ENCODE results near the gene MRPL52.

Gene MRPL52

DNA sequence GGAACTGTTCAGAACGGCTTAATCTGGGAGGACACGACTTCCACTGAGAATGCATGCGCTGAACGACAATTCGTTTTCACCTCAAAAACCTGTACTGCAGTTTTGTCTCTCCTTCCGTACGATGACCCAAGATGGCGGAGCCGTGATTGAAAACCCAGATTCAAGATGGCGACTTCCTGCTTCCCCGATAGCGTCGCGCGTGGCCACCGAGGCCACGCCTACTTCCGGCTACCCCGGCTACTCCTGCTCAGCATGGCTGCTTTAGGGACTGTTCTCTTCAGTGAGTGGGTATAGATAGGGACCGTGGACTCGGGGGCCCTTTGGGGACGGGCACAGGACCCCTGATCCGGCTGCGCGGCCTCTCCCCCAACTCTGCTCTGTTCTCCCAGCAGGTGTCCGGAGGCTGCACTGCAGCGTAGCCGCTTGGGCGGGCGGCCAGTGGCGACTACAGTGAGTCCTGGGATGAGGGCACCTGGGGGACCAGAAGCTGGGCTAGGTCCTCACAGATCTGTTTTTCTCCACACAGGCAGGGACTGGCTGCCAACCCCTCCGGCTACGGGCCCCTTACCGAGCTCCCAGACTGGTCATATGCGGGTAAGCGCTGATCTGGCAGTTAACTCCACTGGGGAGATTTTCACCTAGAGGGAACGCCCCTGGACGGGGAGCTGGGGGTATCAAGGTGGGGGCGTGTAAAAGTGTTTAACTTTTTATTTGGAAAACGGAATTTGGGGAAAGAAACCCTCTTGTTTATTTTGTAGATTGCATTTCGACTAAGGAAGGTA is at the start of gene MRPL52:
Gene MRPL52 (plus strand): TSS at position 227 of the 782 bp plus-strand sequence. CDS start 26 bp downstream, at position 253.
- peak within 1 kb of the TSS; percentile 90 for H3K4me3 ChIP-seq (ENCODE audit: low read depth, low read length)
- TF ChIP-seq, protein P1, sequence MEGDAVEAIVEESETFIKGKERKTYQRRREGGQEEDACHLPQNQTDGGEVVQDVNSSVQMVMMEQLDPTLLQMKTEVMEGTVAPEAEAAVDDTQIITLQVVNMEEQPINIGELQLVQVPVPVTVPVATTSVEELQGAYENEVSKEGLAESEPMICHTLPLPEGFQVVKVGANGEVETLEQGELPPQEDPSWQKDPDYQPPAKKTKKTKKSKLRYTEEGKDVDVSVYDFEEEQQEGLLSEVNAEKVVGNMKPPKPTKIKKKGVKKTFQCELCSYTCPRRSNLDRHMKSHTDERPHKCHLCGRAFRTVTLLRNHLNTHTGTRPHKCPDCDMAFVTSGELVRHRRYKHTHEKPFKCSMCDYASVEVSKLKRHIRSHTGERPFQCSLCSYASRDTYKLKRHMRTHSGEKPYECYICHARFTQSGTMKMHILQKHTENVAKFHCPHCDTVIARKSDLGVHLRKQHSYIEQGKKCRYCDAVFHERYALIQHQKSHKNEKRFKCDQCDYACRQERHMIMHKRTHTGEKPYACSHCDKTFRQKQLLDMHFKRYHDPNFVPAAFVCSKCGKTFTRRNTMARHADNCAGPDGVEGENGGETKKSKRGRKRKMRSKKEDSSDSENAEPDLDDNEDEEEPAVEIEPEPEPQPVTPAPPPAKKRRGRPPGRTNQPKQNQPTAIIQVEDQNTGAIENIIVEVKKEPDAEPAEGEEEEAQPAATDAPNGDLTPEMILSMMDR (IDR thresholded peaks at IDR 0.05; ENCODE audit: low read depth, low read length) = no peak
- in situ Hi-C loops (cut with HindIII; ENCODE audit: low sequenced_read_pairs) = no loop called here
- peak; percentile 92 for DNase-seq (ENCODE audit: low read depth, low spot score)

DNA sequence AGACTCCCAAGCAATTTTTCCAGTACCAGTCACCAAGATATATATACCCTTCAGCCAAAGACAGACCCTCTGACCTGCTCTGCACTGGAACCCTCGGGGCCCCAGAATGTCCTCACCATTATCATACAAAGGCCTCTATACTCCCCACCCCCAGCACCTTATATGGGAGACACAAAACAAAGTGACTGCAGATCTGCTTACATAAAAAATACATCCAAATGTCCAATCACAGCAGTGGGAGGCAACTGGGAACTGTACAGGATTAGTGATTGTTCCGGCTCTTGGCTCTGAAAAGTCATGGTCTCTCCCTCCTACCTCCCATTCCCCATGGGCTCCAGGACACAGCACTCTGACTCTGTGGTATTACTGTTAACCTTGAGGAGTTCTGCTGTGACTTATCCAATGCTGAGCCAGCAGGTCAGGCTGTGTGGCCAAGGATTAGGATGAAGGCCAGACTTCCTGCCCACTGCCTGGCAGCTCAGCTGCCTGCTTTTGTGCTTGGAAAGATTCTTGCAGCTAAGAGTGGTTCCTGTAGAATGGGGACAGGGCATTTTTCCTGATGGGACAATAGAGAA is 49.5 kb upstream of the MRPL52 start:
- in situ Hi-C loops (cut with HindIII; ENCODE audit: low sequenced_read_pairs) = no loop called here
- H3K4me3 ChIP-seq (ENCODE audit: low read depth, low read length) = no peak overlapping the region
- TF ChIP-seq, protein P1 (IDR thresholded peaks at IDR 0.05; ENCODE audit: low read depth, low read length) = no peak
- peak; percentile 6 for DNase-seq (ENCODE audit: low read depth, low spot score)

DNA sequence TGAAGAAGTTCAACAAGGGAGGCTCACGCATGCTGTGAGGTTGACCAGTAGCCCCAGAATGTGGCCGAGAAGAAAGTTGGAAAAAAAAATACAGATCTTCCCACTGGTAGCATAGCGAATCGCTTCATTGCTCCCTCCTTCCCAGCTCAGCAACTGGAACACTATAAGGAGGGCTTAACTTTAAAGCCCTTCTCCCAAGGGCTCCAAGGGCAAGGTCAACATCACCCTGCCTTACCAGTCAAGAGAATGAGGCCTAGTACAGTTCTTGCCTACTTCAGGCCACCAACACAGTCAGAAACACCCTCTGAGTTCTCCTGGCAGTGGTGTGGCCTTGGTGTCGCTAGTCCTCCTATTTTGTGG is 48.8 kb upstream of the MRPL52 start:
- in situ Hi-C loops (cut with HindIII; ENCODE audit: low sequenced_read_pairs) = no loop called here

DNA sequence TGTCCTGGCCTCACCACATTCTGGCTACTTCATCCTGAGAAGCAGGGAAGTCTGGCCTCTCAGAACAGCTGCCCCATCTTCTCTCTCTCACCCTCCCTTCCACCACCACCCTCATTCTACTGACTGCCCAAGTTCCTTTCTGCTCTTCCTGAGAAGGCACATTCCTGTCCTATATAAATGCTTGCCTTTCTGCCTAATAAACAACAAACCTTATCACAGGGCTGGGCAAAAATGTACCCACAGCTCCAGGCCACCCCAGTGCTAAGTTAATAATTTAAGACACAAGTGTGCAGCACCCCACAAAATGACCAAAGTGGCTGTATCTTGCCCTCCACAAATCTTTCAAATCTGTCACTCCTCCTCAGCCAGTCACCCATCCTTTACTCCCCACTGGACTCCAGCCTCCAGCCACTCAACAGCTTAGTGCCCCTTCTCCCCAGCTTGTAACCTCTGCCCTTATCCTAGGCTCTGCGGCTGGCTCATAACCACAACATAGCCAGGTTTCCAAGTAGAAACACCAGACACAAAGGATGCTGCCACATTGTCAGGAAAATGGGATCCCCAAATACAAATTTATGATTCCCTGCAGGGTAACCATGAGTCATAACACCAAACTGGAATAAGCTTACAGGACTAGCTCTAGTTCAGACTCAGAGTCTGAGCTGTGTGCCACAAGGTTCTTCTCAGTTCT is 48.2 kb upstream of the MRPL52 start:
- DNase-seq (ENCODE audit: low read depth, low spot score) = peak; percentile 59
- in situ Hi-C loops (cut with HindIII; ENCODE audit: low sequenced_read_pairs) = no loop called here
- no peak overlapping the region for H3K4me3 ChIP-seq (ENCODE audit: low read depth, low read length)
- TF ChIP-seq, protein P1 (IDR thresholded peaks at IDR 0.05; ENCODE audit: low read depth, low read length) = no peak

More for the DNA sequence above, 48.8 kb upstream of the MRPL52 start:
- TF ChIP-seq, protein P1 (IDR thresholded peaks at IDR 0.05; ENCODE audit: low read depth, low read length) = no peak
- DNase-seq (ENCODE audit: low read depth, low spot score) = no peak
- H3K4me3 ChIP-seq (ENCODE audit: low read depth, low read length) = no peak overlapping the region

DNA sequence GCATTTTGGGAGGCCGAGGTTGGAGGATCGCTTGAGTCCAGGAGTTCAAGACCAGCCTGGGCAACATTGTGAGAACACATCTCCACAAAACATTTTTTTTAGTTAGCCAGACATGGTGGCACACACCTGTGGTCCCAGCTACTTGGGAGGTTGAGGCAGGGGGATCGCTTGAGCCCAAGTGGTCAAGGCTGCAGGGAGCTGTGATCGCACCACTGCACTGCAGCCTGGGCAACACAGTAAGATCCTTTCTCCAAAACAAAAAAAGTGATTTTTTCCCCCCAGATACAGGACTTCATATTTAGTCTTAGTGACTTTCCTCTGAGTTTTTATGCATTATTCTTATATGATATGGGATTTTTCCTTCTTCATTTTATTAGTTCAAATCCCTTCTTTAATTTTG is 43.0 kb upstream of the MRPL52 start:
- TF ChIP-seq, protein P1 (IDR thresholded peaks at IDR 0.05; ENCODE audit: low read depth, low read length) = no peak
- in situ Hi-C loops (cut with HindIII; ENCODE audit: low sequenced_read_pairs) = no loop called here
- DNase-seq (ENCODE audit: low read depth, low spot score) = no peak
- no peak overlapping the region for H3K4me3 ChIP-seq (ENCODE audit: low read depth, low read length)

DNA sequence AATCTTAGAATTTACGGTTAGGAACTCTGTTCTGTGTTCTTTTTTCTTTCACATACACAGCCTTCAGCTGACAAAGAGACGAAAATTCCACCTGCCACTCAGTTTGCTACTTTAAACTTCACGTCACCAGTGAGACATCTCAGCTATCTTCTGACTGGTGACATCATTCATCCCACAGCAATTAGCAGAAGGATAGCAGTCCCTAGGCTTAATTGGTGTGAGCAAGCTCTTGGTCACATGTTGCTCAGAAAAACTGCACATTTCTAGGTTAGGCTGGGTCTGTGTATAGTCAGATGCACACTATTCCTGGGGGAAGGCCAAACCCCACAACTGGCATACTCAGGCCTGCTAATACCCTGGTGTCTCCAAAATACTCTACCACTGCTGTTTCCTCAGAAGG is 38.4 kb upstream of the MRPL52 start:
- H3K4me3 ChIP-seq (ENCODE audit: low read depth, low read length) = no peak overlapping the region

More for the DNA sequence above, 38.4 kb upstream of the MRPL52 start:
- TF ChIP-seq, protein P1 (IDR thresholded peaks at IDR 0.05; ENCODE audit: low read depth, low read length) = no peak
- in situ Hi-C loops (cut with HindIII; ENCODE audit: low sequenced_read_pairs) = no loop called here
- DNase-seq (ENCODE audit: low read depth, low spot score) = peak; percentile 32

All from astrocyte of the spinal cord (primary cell).